Psoas muscle (tissue), 8 donors: ENCODE data around the gene PDZRN4. TPM values are rescaled to one million over a fixed set of nuclear protein-coding genes. Genes with fewer than 3 reads are reported as not detected.

Source experiments
- ATAC-seq, 4 donors: fragments of 200-7000 bp; cut with Tn5 transposase; one replicate each; pipeline ENCODE4 v1.9.1; 2020; ENCODE audit warnings: moderate library complexity in 3 of 4, mild to moderate bottlenecking in 2 of 4
- DNase-seq, 2 donors: peaks; one replicate each; pipeline ENCODE4 v3.0.0-alpha.2; 2020
- H3K27ac ChIP-seq: fragments of 200-600 bp; one replicate; pipeline ENCODE4 v1.8.0; 2022
- H3K27me3 ChIP-seq, 3 donors: fragments of 200-600 bp in 1 of 3; one replicate each; pipeline versions ENCODE4 v1.6.1 to v1.8.0; 2013 to 2022; ENCODE audit warnings: low read length in 2 of 3, mild to moderate bottlenecking in 2 of 3, moderate library complexity in 1 of 3; ENCODE audit not compliant: insufficient read depth in 3 of 3
- H3K36me3 ChIP-seq, 2 donors: fragments of 200-600 bp in 1 of 2; one replicate each; pipeline versions ENCODE4 v1.6.1 to v1.8.0; 2013 to 2022; ENCODE audit warnings: low read depth in 1 of 2, mild to moderate bottlenecking in 1 of 2, moderate library complexity in 1 of 2; ENCODE audit not compliant: insufficient read depth in 1 of 2
- H3K4me1 ChIP-seq: fragments of 200-600 bp; one replicate; pipeline ENCODE4 v1.8.0; 2022
- H3K4me3 ChIP-seq: fragments of 200-600 bp; one replicate; pipeline ENCODE4 v1.8.0; 2022; ENCODE audit warnings: mild to moderate bottlenecking
- H3K9me3 ChIP-seq: fragments of 200-600 bp; one replicate; pipeline ENCODE4 v1.8.0; 2022
- CTCF ChIP-seq: fragments of 200-600 bp; IDR thresholded peaks from one replicate; pipeline ENCODE4 v1.8.0; 2022; ENCODE audit warnings: antibody characterized with exemption
- WGBS, 3 donors: extraction: QIAGEN DNeasy Blood & Tissue Kit; methylation state at CpG; one replicate each; pipeline versions ENCODE4 v1.1.6 to v1.1.7; 2013; 5-methylcytosine and 5-hydroxymethylcytosine counted together
- intact Hi-C, 2 donors: fragments of 100-400 bp; cut with DNase I; formaldehyde crosslinking; loops; one replicate each; pipeline versions ENCODE4 v1.11.0 to v1.14.2; 2022
- polyA plus RNA-seq, 3 donors: library from polyadenylated mRNA; stranded (reverse); fragments of 200-250 nt; gene quantifications; one replicate each; pipeline ENCODE4 v1.2.3, GENCODE V29; 2013
- total RNA-seq, 4 donors: library from RNA; stranded (reverse); fragmentation: NEBNext Ultra II Directional in 2 of 4; extraction: Animal tissue kit (Norgen Biotek cat#: 25700) in 2 of 4; gene quantifications; one replicate each; pipeline versions ENCODE4 v1.2.1 to v1.2.4, GENCODE V29; 2021 to 2023
- donor health status: healthy with polysubstance abuse.
- donor health status: DM: no; HTN: no; CAD: no; lungs with moderate emphysema.
- donor health status: Bipolar disorder and iron deficiency.
- donor health status: healthy.
- donor health status: DM: yes; HTN: yes; CAD: no.
- donor health status: DM: no; HTN: no; CAD: no.
- donor health status: DM: no; HTN: no; CAD: no.
- donor health status: DM: yes; HTN: yes; CAD: no.

PDZRN4 gene
- total and polyA plus RNA-seq, 7 donors = 0.11 to 0.39 (median 0.20) TPM; not detected in 1

GRCh38 chr12:41362510-41362909 is 174.4 kb downstream of the PDZRN4 start:
- H3K4me1 ChIP-seq = no peaks in the 10 kb centered on the region
- no peaks in the 10 kb centered on the region for H3K9me3 ChIP-seq
- no peaks in the 10 kb centered on the region for H3K27me3 ChIP-seq
- no peak overlapping the region for H3K27ac ChIP-seq
- WGBS, 3 donors = 33 to 46% (median 43%) methylated on average over 1 of the region's 1 CpG
- intact Hi-C loops = no loop called here
- H3K4me3 ChIP-seq = no peak overlapping the region
- no peaks in the 10 kb centered on the region for H3K36me3 ChIP-seq
- no peak for TF ChIP-seq CTCF
- DNase-seq (no peak), ATAC-seq (no peak)

- no peaks in the 10 kb centered on the region for H3K4me1 ChIP-seq
- intact Hi-C loops = no loop called here
- H3K4me3 ChIP-seq = no peak overlapping the region
- no peak overlapping the region for H3K27ac ChIP-seq
- TF ChIP-seq CTCF = no peak
- H3K9me3 ChIP-seq = no peaks in the 10 kb centered on the region
- ATAC-seq = no peak
- no peak for DNase-seq
- H3K27me3 ChIP-seq = no peaks in the 10 kb centered on the region
- H3K36me3 ChIP-seq = no peaks in the 10 kb centered on the region
Measured at GRCh38 chr12:41362931-41363330, 174.8 kb downstream of the PDZRN4 start.

GRCh38 chr12:41364211-41364610 is 176.1 kb downstream of the PDZRN4 start:
- Histone ChIP-seq H3K9me3 (no peaks in the 10 kb centered on the region), H3K4me3 (no peak overlapping the region), H3K36me3 (no peaks in the 10 kb centered on the region), H3K27me3 (no peaks in the 10 kb centered on the region), H3K27ac (no peak overlapping the region), H3K4me1 (no peaks in the 10 kb centered on the region)
- DNase-seq (no peak), ATAC-seq (no peak)
- 94 to 100% (median 96%) methylated on average over 1 of the region's 1 CpG for WGBS, 3 donors
- TF ChIP-seq CTCF = no peak
- intact Hi-C loops = no loop called here

GRCh38 chr12:41365653-41366171 is 177.6 kb downstream of the PDZRN4 start:
- intact Hi-C loops = no loop called here
- Histone ChIP-seq H3K27ac (no peak overlapping the region), H3K27me3 (no peaks in the 10 kb centered on the region), H3K9me3 (no peaks in the 10 kb centered on the region), H3K4me3 (no peak overlapping the region), H3K36me3 (no peaks in the 10 kb centered on the region), H3K4me1 (no peaks in the 10 kb centered on the region)
- WGBS, 3 donors = 23 to 35% (median 28%) methylated on average over 2 of the region's 2 CpGs
- TF ChIP-seq CTCF = no peak
- DNase-seq = no peak
- no peak for ATAC-seq

- Histone ChIP-seq H3K9me3 (no peaks in the 10 kb centered on the region), H3K36me3 (no peaks in the 10 kb centered on the region), H3K27me3 (no peaks in the 10 kb centered on the region), H3K4me1 (no peaks in the 10 kb centered on the region), H3K4me3 (no peak overlapping the region), H3K27ac (no peak overlapping the region)
- DNase-seq (no peak), ATAC-seq (no peak)
- TF ChIP-seq CTCF = no peak
- WGBS, 3 donors = 88 to 91% (median 91%) methylated on average over 4 of the region's 4 CpGs
- intact Hi-C loops = no loop called here
Measured at GRCh38 chr12:41367726-41368405, 179.7 kb downstream of the PDZRN4 start.
